ENCODE measurements around the gene TPP2. TPM values are rescaled to one million over a fixed set of nuclear protein-coding genes. Genes with fewer than 3 reads are reported as not detected.

TPP2 gene
- total RNA-seq, 2 experiments from 2014 or later = 78.0 to 87.1 TPM

DNA sequence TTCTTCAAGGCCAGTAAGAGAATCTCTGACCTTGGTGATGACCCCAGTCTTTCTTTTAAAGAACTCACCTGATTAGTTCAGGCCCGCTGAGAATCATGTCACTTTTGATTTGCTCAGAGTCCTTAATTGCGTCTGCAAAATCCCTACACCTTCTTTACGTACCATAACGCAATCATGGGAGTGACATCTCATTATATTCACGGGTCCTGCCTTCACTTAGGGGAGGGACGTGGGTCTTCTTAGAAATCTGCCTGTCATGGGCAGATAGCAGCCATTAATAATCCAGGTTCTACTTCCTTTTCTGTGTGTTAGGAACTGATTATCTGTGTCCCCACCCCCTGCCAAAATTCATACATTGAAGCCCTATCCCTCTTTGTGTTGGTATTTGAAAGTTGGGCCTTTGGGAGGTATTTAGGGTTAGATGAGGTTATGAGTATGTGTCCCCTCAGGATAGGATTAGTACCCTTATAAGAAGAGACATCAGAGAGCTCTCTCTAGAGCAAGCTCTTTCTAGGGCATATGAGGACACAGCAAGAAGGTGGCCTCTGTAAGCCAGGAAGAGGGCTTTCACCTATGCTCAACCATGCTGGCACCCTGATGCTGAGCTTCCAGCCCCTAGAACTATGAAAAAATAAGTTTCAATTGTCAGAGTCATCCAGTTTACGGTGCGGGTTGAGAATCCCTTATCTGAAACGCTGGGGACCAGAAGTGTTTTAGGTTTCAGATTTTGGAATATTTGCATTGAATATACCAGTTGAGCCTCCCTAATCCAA is 9.9 kb downstream of the TPP2 start:
- H3K4me1 Mint-ChIP-seq = peaks cover 43% of the 10 kb centered on the region
- peaks cover 56% of the 10 kb centered on the region for H3K36me3 Mint-ChIP-seq
- H3K4me3 Mint-ChIP-seq = no peak overlapping the region
- H3K27ac Mint-ChIP-seq = no peak overlapping the region
- H3K9me3 Mint-ChIP-seq = no peaks in the 10 kb centered on the region
- no peaks in the 10 kb centered on the region for H3K27me3 Mint-ChIP-seq
- DNase-seq (no peak), ATAC-seq (ENCODE audit: low read depth) (no peak)
- POLR2A ChIA-PET = interaction anchor here (1.4 to 2.9 kb wide), 2 partner anchors 9 to 10 kb away, joined by 5 to 23 read pairs; partner anchors contain the start of gene TPP2

DNA sequence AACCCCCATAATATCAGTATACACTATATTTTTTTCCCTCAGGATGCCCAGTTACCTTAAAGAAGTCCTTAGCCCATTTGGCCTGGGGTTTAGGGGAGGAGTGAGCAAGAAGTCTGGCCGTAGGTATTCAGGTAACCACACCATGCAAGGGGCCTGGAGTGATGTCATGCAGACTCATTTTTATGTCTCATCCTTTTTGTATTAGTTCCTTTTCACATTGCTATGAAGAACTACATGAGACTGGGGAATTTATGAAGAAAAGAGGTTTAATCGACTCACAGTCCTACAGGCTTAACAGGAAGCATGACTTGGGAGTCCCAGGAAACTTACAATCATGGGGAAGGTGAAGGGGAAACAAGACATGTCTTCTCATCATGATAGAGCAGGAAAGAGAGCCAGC is 12.2 kb downstream of the TPP2 start:
- Mint-ChIP-seq H3K27me3 (no peaks in the 10 kb centered on the region), H3K9me3 (no peaks in the 10 kb centered on the region), H3K4me3 (peak overlapping the region; percentile 12), H3K4me1 (peaks cover 34% of the 10 kb centered on the region), H3K36me3 (peaks cover 46% of the 10 kb centered on the region), H3K27ac (peak overlapping the region; percentile 82)
- DNase-seq = no peak
- no peak for ATAC-seq (ENCODE audit: low read depth)
- POLR2A ChIA-PET = no interaction called here

DNA sequence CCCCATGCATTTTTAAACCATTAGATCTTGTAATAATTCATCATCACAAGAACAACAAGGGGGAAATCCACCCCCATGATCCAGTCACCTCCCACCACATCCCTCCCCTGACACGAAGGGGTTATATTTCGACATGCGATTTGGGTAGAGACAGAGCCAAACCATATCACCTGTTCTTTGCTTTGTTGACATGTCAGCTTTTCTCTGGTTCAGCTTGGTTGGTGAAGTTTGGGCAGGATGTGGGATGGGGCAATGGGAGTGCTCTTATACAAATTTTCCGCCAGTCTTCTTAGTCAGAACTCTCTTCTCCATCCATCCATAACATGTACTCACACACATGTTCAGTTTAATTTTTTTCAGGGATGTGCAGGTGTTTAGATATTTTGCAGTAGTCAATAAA is 12.9 kb downstream of the TPP2 start:
- Mint-ChIP-seq H3K4me3 (peak overlapping the region; percentile 10), H3K27me3 (no peaks in the 10 kb centered on the region), H3K9me3 (no peaks in the 10 kb centered on the region), H3K36me3 (peaks cover 46% of the 10 kb centered on the region), H3K4me1 (peaks cover 32% of the 10 kb centered on the region), H3K27ac (peak overlapping the region; percentile 27)
- no peak for DNase-seq
- peak; percentile 76 for ATAC-seq (ENCODE audit: low read depth)
- POLR2A ChIA-PET = interaction anchor here (1.0 to 1.4 kb wide), 2 partner anchors 14 to 236 kb away, joined by 4 to 6 read pairs; partner anchors contain the start of genes ERCC5 and TPP2

DNA sequence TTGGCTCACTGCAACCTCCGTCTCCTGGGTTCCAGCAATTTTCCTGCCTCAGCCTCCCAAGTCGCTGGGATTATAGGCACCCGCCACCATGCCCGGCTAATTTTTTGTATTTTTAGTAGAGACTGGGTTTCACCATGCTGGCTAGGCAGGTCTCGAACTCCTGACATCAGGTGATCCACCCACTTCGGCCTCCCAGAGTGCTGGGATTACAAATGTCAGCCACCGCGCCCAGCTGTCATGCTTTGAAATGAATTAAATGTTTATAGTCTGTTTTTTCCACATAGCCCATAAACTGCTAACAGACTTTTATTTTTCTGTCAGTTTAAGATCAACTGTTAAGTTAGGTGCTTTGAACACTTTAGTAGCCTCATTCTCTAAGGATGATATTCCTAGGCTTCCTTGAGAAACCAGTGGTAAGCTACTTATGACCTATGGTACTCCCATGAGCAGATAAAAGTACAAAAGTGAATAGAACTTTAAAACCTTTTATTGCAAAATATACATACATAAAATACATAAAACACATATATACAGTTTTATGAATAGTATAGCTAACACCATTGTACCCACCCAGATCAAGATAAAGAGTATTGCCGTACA is 13.6 kb downstream of the TPP2 start:
- H3K4me1 Mint-ChIP-seq = peaks cover 27% of the 10 kb centered on the region
- POLR2A ChIA-PET = interaction anchor here (1.0 to 1.4 kb wide), 2 partner anchors 14 to 235 kb away, joined by 4 to 6 read pairs; partner anchors contain the start of genes ERCC5 and TPP2
- no peak overlapping the region for H3K4me3 Mint-ChIP-seq
- no peak for DNase-seq
- no peaks in the 10 kb centered on the region for H3K9me3 Mint-ChIP-seq
- peaks cover 41% of the 10 kb centered on the region for H3K36me3 Mint-ChIP-seq
- no peak overlapping the region for H3K27ac Mint-ChIP-seq
- H3K27me3 Mint-ChIP-seq = no peaks in the 10 kb centered on the region
- no peak for ATAC-seq (ENCODE audit: low read depth)

DNA sequence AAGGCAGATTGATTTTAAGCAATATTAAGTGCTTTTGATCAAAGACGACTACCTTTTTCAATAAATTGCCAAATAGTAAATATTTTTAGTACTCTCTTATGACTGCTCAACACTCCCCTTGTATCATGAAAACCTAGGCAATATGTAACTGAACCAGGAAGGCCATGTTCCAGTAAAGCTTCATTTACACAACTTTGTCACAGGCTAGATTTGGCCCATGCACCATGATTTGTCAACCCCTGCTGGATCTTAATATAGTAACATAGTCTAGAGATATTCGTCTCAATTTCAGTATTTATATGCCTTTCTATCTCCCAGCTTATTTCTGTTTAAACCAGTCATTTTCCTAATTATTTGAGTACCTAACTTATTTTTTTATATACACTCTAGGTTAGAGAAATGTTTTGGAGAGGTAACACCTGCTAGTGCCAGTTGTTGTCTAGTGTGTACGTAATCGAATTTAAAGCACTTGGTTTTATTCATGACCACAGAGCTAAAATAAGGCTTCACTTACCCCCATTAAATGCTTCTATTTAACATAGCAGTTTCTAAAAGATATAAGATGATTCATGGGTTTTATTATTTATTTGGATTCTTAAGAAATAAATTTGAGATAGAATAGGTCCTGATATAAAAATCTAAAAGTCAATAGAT is 21.0 kb downstream of the TPP2 start:
- H3K36me3 Mint-ChIP-seq = peaks cover 17% of the 10 kb centered on the region
- H3K27me3 Mint-ChIP-seq = no peaks in the 10 kb centered on the region
- no peak for ATAC-seq (ENCODE audit: low read depth)
- peaks cover 8% of the 10 kb centered on the region for H3K4me1 Mint-ChIP-seq
- no peaks in the 10 kb centered on the region for H3K9me3 Mint-ChIP-seq
- DNase-seq = no peak
- POLR2A ChIA-PET = no interaction called here
- no peak overlapping the region for H3K4me3 Mint-ChIP-seq
- H3K27ac Mint-ChIP-seq = no peak overlapping the region

DNA sequence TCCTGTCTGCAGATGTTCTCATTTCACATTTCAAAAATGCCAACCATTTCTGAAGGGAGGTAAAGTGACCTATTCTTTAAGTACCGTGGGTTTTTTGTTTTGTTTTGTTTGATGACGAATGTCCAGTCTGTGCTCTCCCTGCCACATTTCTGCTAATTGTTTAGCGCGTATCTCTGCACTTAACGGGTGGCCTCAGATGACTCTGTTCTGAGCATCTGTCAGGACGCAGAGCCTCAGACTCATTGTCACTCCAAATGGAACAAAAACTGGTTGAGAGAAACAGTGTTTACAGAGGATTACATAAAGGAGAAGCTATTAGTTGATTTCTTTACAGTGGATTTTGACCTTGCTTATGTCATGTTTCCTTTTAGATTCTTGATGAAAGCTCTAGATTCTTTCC is 23.7 kb downstream of the TPP2 start:
- DNase-seq = no peak
- Mint-ChIP-seq H3K9me3 (no peaks in the 10 kb centered on the region), H3K27ac (no peak overlapping the region), H3K36me3 (peaks cover 13% of the 10 kb centered on the region), H3K4me3 (no peak overlapping the region), H3K4me1 (peaks cover 3% of the 10 kb centered on the region), H3K27me3 (no peaks in the 10 kb centered on the region)
- no peak for ATAC-seq (ENCODE audit: low read depth)
- POLR2A ChIA-PET = interaction anchor here (1.1 kb wide), 1 partner anchor 23 kb away, joined by 4 read pairs; the partner anchor contains the start of gene TPP2

DNA sequence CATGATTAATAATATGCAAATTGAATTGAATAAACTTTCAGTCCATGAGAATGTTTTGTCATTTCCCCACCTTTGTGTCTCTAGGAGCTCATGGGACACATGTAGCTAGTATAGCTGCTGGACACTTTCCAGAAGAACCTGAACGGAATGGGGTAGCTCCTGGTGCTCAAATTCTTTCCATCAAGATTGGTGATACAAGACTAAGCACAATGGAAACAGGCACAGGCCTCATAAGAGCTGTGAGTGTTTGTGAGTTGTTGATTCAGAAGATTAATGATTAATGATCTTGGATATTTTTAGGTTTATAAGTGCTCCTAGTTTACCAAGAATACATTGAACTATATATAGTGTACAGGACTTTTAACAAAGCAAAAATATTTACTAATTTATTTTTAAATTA is 30.1 kb downstream of the TPP2 start:
- H3K27ac Mint-ChIP-seq = no peak overlapping the region
- peaks cover 22% of the 10 kb centered on the region for H3K36me3 Mint-ChIP-seq
- no peak overlapping the region for H3K4me3 Mint-ChIP-seq
- H3K9me3 Mint-ChIP-seq = no peaks in the 10 kb centered on the region
- no peaks in the 10 kb centered on the region for H3K27me3 Mint-ChIP-seq
- no peaks in the 10 kb centered on the region for H3K4me1 Mint-ChIP-seq
- DNase-seq (no peak), ATAC-seq (ENCODE audit: low read depth) (no peak)
- POLR2A ChIA-PET = no interaction called here

DNA sequence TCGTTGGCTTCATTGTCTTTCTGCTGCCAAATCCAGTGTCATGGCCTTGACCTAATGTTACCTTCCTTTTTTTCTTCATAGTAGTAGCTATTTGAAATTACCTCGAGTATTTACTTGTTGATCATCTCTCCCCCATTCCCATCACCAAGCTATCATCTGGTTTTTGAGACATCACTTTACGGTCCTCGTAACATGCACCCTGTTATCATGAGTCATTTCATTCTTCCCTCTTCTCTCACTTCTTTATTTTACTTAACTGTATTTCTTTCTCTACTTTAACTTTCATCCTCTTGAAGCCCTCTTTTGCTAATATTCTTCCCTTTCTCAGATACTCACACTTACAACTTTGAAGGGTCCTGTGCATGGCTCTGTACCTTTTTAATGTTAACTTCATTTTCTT is 31.8 kb downstream of the TPP2 start:
- peak overlapping the region; percentile 5 for H3K27ac Mint-ChIP-seq
- peaks cover 24% of the 10 kb centered on the region for H3K36me3 Mint-ChIP-seq

DNA sequence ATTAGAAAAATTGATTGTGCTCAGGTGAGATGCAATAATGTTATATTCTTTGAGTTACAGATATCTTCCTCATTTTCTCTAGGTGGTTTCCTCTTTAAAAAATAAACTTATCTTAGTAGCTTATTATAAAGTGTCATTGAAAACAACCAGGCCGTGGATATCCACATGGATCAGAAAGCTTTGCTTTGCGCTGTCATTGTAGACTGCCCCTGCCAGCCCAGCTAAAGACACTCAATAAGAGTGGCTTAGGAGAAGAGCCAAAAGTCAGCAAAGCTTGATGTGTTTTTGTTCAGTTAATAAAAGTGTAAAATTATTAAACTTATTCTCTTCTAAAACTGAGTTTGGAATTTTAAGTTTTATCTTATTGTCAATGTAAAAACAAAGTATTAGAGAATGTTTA is 34.4 kb downstream of the TPP2 start:
- POLR2A ChIA-PET = no interaction called here
- no peaks in the 10 kb centered on the region for H3K9me3 Mint-ChIP-seq
- H3K36me3 Mint-ChIP-seq = peaks cover 40% of the 10 kb centered on the region
- no peaks in the 10 kb centered on the region for H3K4me1 Mint-ChIP-seq
- no peak overlapping the region for H3K4me3 Mint-ChIP-seq
- no peaks in the 10 kb centered on the region for H3K27me3 Mint-ChIP-seq
- ATAC-seq (ENCODE audit: low read depth) (no peak), DNase-seq (no peak)
- no peak overlapping the region for H3K27ac Mint-ChIP-seq

More for the DNA sequence above, 31.8 kb downstream of the TPP2 start:
- POLR2A ChIA-PET = no interaction called here
- H3K4me1 Mint-ChIP-seq = no peaks in the 10 kb centered on the region
- no peak overlapping the region for H3K4me3 Mint-ChIP-seq
- ATAC-seq (ENCODE audit: low read depth) (no peak), DNase-seq (no peak)
- H3K9me3 Mint-ChIP-seq = no peaks in the 10 kb centered on the region
- no peaks in the 10 kb centered on the region for H3K27me3 Mint-ChIP-seq

DNA sequence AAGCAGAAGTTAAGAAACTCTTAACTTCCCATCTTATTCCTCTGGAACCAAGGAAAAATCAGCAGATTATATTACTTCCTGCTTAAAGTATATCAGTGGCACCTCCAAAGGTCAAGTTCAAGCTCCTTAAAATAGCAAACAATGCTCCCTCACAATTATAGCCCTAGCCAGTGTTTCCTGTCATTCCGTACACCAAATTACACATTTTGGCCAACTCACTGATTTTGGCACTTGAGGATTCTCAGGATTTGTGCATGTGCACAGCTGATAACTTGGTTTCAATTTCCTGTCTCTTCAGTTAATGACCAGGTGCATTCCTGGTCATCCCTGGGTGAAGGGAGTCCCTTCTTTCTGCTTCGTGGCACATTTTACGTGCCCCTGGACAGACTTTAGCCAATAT is 42.0 kb downstream of the TPP2 start:
- Mint-ChIP-seq H3K27ac (no peak overlapping the region), H3K36me3 (peaks cover 35% of the 10 kb centered on the region), H3K4me1 (peaks cover 2% of the 10 kb centered on the region), H3K27me3 (no peaks in the 10 kb centered on the region), H3K9me3 (no peaks in the 10 kb centered on the region), H3K4me3 (no peak overlapping the region)
- POLR2A ChIA-PET = no interaction called here
- DNase-seq = no peak
- no peak for ATAC-seq (ENCODE audit: low read depth)

DNA sequence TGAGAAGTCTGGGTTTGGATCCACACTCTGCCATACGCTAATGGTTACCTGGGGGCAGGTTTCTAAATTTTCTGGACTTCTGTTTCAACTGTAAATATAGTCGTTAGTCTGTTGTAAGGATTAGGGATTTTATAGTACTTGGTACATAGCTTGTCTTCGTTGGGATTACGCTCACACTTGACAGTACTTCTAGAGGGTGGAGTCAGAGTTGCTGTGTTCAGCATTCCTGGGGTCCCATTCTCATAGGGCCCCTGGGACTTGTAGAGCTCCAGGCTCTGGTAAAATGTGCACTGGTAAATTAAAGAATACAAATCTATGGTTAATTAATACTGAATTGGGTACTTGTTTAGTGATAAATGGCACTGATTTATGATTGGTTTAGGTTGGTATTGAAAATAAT is 45.2 kb downstream of the TPP2 start:
- peaks cover 21% of the 10 kb centered on the region for H3K36me3 Mint-ChIP-seq
- H3K4me1 Mint-ChIP-seq = peaks cover 2% of the 10 kb centered on the region
- H3K9me3 Mint-ChIP-seq = no peaks in the 10 kb centered on the region
- H3K4me3 Mint-ChIP-seq = no peak overlapping the region
- DNase-seq = no peak
- no peak for ATAC-seq (ENCODE audit: low read depth)
- POLR2A ChIA-PET = no interaction called here
- H3K27ac Mint-ChIP-seq = no peak overlapping the region
- H3K27me3 Mint-ChIP-seq = no peaks in the 10 kb centered on the region

DNA sequence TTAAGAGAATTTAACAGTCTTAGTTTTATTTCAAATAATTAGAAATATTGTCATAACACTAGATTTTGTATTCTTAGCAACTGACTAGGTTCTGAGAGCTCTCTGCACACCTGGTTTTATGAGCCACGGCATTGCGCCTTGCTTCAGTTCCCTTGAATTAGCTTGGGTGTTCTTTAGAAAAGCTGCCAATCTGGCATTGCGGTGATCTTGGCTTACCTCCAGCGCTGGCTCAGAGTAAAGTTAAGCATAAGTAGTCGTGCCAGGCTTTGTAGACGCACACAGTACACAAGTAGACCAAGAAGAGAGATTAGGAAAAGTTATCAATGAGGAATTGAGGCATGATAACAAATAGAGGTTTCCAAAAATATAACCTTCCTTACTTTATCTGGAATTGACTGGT is 45.7 kb downstream of the TPP2 start:
- ATAC-seq (ENCODE audit: low read depth) = no peak
- H3K36me3 Mint-ChIP-seq = peaks cover 17% of the 10 kb centered on the region
- H3K4me3 Mint-ChIP-seq = no peak overlapping the region
- no peak overlapping the region for H3K27ac Mint-ChIP-seq
- POLR2A ChIA-PET = interaction anchor here (0.6 kb wide), 1 partner anchor 40 kb away, joined by 3 read pairs; no protein-coding TSS in a partner anchor
- no peaks in the 10 kb centered on the region for H3K27me3 Mint-ChIP-seq
- no peak for DNase-seq
- no peaks in the 10 kb centered on the region for H3K9me3 Mint-ChIP-seq
- H3K4me1 Mint-ChIP-seq = peaks cover 2% of the 10 kb centered on the region

DNA sequence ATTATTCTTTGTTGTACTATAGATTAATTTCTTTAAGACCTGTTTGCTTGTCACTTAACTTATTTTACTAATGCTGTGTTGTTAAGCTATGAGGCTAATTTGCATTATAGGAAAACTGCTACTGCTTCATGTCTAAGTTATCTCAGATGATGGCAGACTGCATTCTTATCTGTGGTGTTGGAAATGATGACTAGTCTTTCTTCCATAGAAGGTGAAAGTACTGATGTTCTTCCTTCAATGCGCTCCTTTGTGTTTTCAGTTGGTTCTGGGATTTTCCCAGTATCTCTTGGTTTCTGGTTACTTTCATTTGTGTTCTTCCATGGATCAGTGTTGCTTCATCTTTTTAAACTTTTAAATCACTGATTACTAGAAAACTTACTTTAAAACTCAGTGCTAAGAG is 46.9 kb downstream of the TPP2 start:
- H3K36me3 Mint-ChIP-seq = peaks cover 16% of the 10 kb centered on the region
- no peak overlapping the region for H3K27ac Mint-ChIP-seq
- H3K9me3 Mint-ChIP-seq = no peaks in the 10 kb centered on the region
- POLR2A ChIA-PET = no interaction called here
- no peak overlapping the region for H3K4me3 Mint-ChIP-seq
- no peak for DNase-seq
- H3K27me3 Mint-ChIP-seq = no peaks in the 10 kb centered on the region
- peaks cover 2% of the 10 kb centered on the region for H3K4me1 Mint-ChIP-seq
- no peak for ATAC-seq (ENCODE audit: low read depth)
